Measurements from ENCODE around the gene PDE2A.

- no peak for TF ChIP-seq EZH2 (IDR thresholded peaks at IDR 0.05; ENCODE audit: borderline replicate concordance)
- TF ChIP-seq CTCF (IDR thresholded peaks at IDR 0.05; ENCODE audit: poor library complexity), result no peak
- no peak for TF ChIP-seq EZH2phosphoT487 (IDR thresholded peaks at IDR 0.05; ENCODE audit: low read depth, severe bottlenecking, unreplicated experiment)
These were observed 18.2 kb downstream of the PDE2A start for GRCh38 chr11:72655896-72656464.
